Measurements from ENCODE around the gene ZNF536. TPM values are rescaled to one million over a fixed set of nuclear protein-coding genes. Genes with fewer than 3 reads are reported as not detected.

The ZNF536 gene
- polyA plus RNA-seq, 1 donor (not counting 4 experiments of a cell fraction or from before 2014, with no cell fraction given): not detected

DNA sequence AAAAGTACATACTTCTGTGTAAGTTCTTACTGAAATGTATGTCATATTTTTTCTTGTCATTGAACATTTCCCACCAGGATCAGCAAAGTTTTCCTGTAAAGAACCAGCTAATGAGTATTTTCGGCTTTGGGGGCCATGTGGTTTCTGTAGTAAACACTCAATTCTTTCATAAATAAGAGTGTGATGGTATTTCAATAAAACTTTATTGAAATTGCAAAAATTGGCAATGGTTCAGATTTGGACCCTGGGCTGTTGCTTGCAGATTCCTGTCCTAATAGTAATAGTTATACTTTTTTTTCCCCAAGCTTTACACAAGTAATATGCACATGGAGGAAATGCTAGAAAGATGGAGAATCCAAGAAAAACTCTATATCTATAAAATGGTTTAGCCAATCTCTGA lies 83.7 kb downstream of the ZNF536 start:
- TF ChIP-seq EZH2 (IDR thresholded peaks at IDR 0.05; ENCODE audit: low read length): no peak
- TF ChIP-seq, protein P1, sequence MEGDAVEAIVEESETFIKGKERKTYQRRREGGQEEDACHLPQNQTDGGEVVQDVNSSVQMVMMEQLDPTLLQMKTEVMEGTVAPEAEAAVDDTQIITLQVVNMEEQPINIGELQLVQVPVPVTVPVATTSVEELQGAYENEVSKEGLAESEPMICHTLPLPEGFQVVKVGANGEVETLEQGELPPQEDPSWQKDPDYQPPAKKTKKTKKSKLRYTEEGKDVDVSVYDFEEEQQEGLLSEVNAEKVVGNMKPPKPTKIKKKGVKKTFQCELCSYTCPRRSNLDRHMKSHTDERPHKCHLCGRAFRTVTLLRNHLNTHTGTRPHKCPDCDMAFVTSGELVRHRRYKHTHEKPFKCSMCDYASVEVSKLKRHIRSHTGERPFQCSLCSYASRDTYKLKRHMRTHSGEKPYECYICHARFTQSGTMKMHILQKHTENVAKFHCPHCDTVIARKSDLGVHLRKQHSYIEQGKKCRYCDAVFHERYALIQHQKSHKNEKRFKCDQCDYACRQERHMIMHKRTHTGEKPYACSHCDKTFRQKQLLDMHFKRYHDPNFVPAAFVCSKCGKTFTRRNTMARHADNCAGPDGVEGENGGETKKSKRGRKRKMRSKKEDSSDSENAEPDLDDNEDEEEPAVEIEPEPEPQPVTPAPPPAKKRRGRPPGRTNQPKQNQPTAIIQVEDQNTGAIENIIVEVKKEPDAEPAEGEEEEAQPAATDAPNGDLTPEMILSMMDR (optimal IDR thresholded peaks at IDR 0.05 in 1 of 3, IDR thresholded peaks at IDR 0.05 in 1 of 3, conservative IDR thresholded peaks at IDR 0.05 in 1 of 3; ENCODE audit: extremely low read depth in 1 of 3, insufficient read depth in 2 of 3, low read length in 3 of 3): no peak
- DNase-seq (ENCODE audit: low read depth, low spot score): no peak
- Histone ChIP-seq H3K9me1 (ENCODE audit: control insufficient read depth, extremely low read depth, insufficient read depth, low read length) (no peaks in the 10 kb centered on the region), H3K4me2 (ENCODE audit: control insufficient read depth, extremely low read depth, insufficient read depth, low read depth, low read length) (no peak overlapping the region), H3K79me2 (ENCODE audit: control insufficient read depth, insufficient read depth, low read length) (no peaks in the 10 kb centered on the region), H3K27me3 (ENCODE audit: control insufficient read depth, extremely low read depth, insufficient read depth, low read length) (no peaks in the 10 kb centered on the region), H3K4me1 (ENCODE audit: control insufficient read depth, extremely low read depth, insufficient read depth, low read length) (no peaks in the 10 kb centered on the region), H3K27ac (ENCODE audit: control insufficient read depth, insufficient read depth, low read length) (no peak overlapping the region), H3K9ac (ENCODE audit: control insufficient read depth, extremely low read depth, insufficient read depth, low read length) (no peak overlapping the region), H2AFZ (ENCODE audit: control insufficient read depth, low read length) (no peak overlapping the region), H3K36me3 (ENCODE audit: control insufficient read depth in 2 of 2, extremely low read depth in 1 of 2, insufficient read depth in 2 of 2, low read length in 2 of 2) (no peaks in the 10 kb centered on the region), H3K9me3 (ENCODE audit: control insufficient read depth, low read depth, low read length) (peaks cover 11% of the 10 kb centered on the region), H4K20me1 (ENCODE audit: control insufficient read depth, extremely low read depth, insufficient read depth, low read length) (no peaks in the 10 kb centered on the region), H3K4me3 (ENCODE audit: control insufficient read depth in 2 of 3, extremely low read depth in 1 of 3, insufficient read depth in 2 of 3, low read depth in 1 of 3, low read length in 3 of 3) (no peak overlapping the region)
- dilution Hi-C loops (cut with MboI; ENCODE audit: extremely low pct_ligation_motif_present, low sequenced_read_pairs): no loop called here
- FAIRE-seq: no peak

DNA sequence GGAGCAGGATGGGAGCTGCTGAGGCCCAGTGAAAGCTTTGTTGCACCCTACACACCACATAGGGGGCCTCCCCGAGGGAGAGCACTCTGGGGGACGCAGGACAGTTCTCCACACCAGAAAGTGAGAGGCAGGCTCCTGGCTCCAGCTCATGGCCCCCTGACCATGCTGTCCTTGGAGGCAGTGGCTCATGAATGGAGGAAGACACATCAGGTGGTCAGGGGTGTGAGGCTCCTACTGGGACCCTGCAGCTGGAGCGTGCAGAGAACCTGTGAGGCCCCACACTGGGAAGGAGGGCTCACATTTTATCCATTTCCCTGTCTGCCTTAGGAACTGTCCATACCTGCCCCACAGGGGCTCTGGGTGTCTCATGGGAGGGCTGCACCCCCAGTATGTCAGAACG lies 85.3 kb downstream of the ZNF536 start:
- TF ChIP-seq EZH2 (IDR thresholded peaks at IDR 0.05; ENCODE audit: low read length): no peak
- TF ChIP-seq, protein P1 (optimal IDR thresholded peaks at IDR 0.05 in 1 of 3, IDR thresholded peaks at IDR 0.05 in 1 of 3, conservative IDR thresholded peaks at IDR 0.05 in 1 of 3; ENCODE audit: extremely low read depth in 1 of 3, insufficient read depth in 2 of 3, low read length in 3 of 3): no peak
- dilution Hi-C loops (cut with MboI; ENCODE audit: extremely low pct_ligation_motif_present, low sequenced_read_pairs): no loop called here
- Histone ChIP-seq H4K20me1 (ENCODE audit: control insufficient read depth, extremely low read depth, insufficient read depth, low read length) (no peaks in the 10 kb centered on the region), H3K4me3 (ENCODE audit: control insufficient read depth in 2 of 3, extremely low read depth in 1 of 3, insufficient read depth in 2 of 3, low read depth in 1 of 3, low read length in 3 of 3) (no peak overlapping the region), H3K27ac (ENCODE audit: control insufficient read depth, insufficient read depth, low read length) (no peak overlapping the region), H3K4me1 (ENCODE audit: control insufficient read depth, extremely low read depth, insufficient read depth, low read length) (no peaks in the 10 kb centered on the region), H3K9me1 (ENCODE audit: control insufficient read depth, extremely low read depth, insufficient read depth, low read length) (no peaks in the 10 kb centered on the region), H3K27me3 (ENCODE audit: control insufficient read depth, extremely low read depth, insufficient read depth, low read length) (no peaks in the 10 kb centered on the region), H3K9ac (ENCODE audit: control insufficient read depth, extremely low read depth, insufficient read depth, low read length) (no peak overlapping the region), H3K4me2 (ENCODE audit: control insufficient read depth, extremely low read depth, insufficient read depth, low read depth, low read length) (no peak overlapping the region), H3K36me3 (ENCODE audit: control insufficient read depth in 2 of 2, extremely low read depth in 1 of 2, insufficient read depth in 2 of 2, low read length in 2 of 2) (no peaks in the 10 kb centered on the region), H3K9me3 (ENCODE audit: control insufficient read depth, low read depth, low read length) (peaks cover 17% of the 10 kb centered on the region), H2AFZ (ENCODE audit: control insufficient read depth, low read length) (no peak overlapping the region), H3K79me2 (ENCODE audit: control insufficient read depth, insufficient read depth, low read length) (no peaks in the 10 kb centered on the region)
- FAIRE-seq: no peak
- DNase-seq (ENCODE audit: low read depth, low spot score): no peak

Data from keratinocyte (primary cell).